Choroid plexus epithelial cell (primary cell): ENCODE results near the gene PAK6.

Experiments used
- DNase-seq: peaks from one replicate; pipeline ENCODE4 v3.0.0-alpha.2; 2010; ENCODE audit warnings: low read depth
- H3K4me3 ChIP-seq: 2 replicates; pipeline ENCODE4 v1.5.1; 2011; ENCODE audit warnings: low read depth, mild to moderate bottlenecking, control low read depth, low read length, moderate library complexity
- CTCF ChIP-seq: conservative IDR thresholded peaks from 2 replicates; pipeline ENCODE4 v1.5.1; 2011; ENCODE audit warnings: low read depth, mild to moderate bottlenecking, control low read depth, inconsistent platforms, low read length, moderate library complexity

Gene PAK6

GRCh38 chr15:40303576-40303975 lies 64.7 kb downstream of the PAK6 start:
- no peak for DNase-seq
- no peak for TF ChIP-seq CTCF
- H3K4me3 ChIP-seq: no peak overlapping the region

GRCh38 chr15:40305281-40305680 lies 66.4 kb downstream of the PAK6 start:
- no peak overlapping the region for H3K4me3 ChIP-seq
- TF ChIP-seq CTCF: no peak
- DNase-seq: no peak

GRCh38 chr15:40306371-40306770 lies 67.5 kb downstream of the PAK6 start:
- no peak for TF ChIP-seq CTCF
- H3K4me3 ChIP-seq: no peak overlapping the region
- DNase-seq: no peak

GRCh38 chr15:40306908-40307307 lies 68.0 kb downstream of the PAK6 start:
- no peak overlapping the region for H3K4me3 ChIP-seq
- DNase-seq: no peak

GRCh38 chr15:40307421-40308211 lies 68.8 kb downstream of the PAK6 start, which contains the start of gene PLCB2:
Gene PLCB2 (minus strand): TSS chr15:40307935. CDS start chr15:40307672, 263 bp downstream.
- TF ChIP-seq CTCF: peak; percentile 48
- H3K4me3 ChIP-seq: no peak within 1 kb of the TSS
- no peak for DNase-seq

More at GRCh38 chr15:40306908-40307307, 68.0 kb downstream of the PAK6 start:
- no peak for TF ChIP-seq CTCF

- no peak overlapping the region for H3K4me3 ChIP-seq
- TF ChIP-seq CTCF: no peak
- no peak for DNase-seq
Observed at GRCh38 chr15:40309344-40309862, 70.5 kb downstream of the PAK6 start.
